Activated CD8-positive, alpha-beta memory T cell treated with anti-CD3 and anti-CD28 coated beads, Interleukin-2, amount 50 U/mL, for 1 hour (primary cell): ENCODE results near the gene MOB2.

ENCODE experiments used
- DNase-seq: peaks from one replicate; pipeline ENCODE4 v3.0.0-alpha.2; 2020; ENCODE audit errors: extremely low read depth

Gene MOB2

DNA sequence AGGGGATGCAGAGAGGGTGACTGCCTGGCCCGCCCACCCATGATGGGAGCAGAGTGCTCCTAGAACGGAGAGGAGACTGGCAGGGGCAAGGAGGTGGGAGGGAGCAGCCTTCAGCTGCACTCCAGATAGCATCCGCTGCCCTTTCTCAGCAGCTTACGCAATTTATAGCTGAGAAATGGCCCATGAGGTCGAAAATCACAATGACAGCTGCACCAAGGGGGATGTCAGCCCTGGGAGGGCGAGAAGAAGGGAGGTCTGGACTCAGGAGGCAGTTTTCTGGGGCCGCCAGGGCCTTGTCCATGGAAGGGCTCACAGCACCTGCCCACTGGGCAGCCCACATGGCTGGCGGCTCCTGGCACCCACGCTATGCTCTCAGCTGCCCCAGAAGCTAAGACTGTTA lies 17.6 kb upstream of the MOB2 start:
- DNase-seq, result no peak

DNA sequence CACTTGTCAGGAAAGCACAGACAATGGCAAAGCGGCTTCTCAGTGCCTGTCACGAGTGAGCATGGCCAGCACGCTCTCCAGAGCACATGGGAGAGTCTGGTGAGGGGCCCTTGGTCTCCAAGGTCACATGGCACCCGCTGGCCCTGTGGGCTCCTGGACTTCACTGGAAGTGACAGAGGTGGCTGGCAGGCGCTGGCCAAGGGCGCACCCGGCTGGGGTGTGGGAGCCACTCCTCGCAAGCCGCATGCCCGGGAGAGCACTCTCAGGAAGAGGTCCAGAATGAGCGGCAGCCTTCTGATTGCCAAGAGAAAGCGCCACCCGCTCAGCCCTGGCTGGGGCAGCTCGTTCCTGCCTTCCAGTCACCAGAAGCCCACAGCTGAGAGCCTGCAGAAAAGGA lies 17.1 kb upstream of the MOB2 start:
- no peak for DNase-seq

DNA sequence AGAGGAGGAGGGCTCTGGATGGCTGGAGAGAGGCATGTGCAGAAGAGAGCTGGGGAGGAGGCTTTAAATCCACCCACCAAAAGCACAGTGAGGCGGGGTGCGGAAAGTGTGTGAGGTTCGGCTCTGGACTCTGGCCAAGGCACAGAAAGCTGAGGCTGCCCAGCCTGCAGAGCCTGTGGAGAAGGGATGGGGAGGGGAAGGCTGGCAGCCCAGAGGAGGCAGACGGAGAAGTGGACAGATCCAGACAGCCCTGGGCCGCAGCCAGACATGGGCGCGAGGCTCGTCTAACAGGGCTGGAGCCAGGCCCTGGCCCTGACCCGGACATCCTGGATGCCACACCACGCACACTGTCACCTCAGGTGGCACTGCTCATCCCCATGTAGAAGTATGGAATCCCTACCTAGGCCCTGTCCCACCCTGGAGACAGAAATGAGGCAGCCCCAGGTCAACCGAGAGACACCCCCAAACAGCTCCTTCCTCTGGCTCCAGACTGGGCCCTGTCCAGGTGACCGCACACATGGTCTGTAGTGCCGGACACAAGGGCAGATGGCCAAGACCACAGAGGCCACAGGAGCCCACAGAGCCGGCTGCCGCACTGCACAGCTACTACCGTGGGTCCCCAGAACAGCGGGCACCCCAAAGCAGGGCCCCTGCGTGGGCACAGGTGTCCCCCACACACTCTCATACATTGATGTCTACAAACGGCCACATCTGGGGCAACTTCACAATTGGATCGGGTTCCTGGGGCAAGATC lies 16.6 kb upstream of the MOB2 start:
- no peak for DNase-seq

DNA sequence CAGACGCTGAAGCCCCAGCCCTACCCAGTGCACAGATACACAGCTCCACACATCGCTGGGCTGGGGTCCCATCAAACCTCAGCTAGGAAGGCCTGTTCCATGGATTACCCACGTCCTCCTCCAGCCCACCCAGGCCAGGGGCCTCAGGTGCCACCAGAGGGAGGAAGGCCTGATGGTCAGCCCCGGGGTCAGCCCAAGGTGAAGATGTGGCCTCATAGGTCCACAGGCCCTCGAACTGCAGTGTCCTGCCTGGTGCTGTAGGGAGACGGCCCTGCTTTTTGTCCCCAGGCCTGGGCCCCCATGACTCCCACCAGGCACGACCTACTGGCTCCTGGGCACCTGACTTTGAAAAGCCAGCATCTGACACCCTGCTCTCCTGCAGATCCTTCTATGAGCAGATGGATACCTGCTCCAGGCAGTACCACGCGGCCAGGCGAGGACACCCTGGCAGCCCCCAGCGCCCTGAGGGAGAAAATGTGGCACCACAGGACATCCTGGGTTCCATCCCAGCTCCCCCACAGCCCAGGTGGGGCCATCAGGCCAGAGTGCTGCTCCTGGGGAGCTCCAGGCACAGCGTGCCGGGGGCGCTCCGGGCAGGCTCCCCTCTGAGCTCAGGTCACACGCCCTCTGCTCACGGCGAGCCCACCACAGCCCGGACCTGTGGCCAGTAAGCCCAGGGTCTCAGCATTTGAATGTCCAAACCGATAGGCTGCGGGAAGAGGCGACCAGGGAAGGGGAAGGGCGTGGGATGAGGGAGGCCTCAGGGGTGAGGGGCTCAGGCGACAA lies 15.8 kb upstream of the MOB2 start:
- DNase-seq, result no peak

GRCh38 chr11:1501421-1502167 lies 15.0 kb upstream of the MOB2 start:
- no peak for DNase-seq

- DNase-seq, result no peak
Measured at GRCh38 chr11:1500466-1501420, 14.2 kb upstream of the MOB2 start.

GRCh38 chr11:1499899-1500298 lies 13.3 kb upstream of the MOB2 start:
- DNase-seq, result no peak

- no peak for DNase-seq
Measured at GRCh38 chr11:1499261-1499890, 12.8 kb upstream of the MOB2 start.

DNA sequence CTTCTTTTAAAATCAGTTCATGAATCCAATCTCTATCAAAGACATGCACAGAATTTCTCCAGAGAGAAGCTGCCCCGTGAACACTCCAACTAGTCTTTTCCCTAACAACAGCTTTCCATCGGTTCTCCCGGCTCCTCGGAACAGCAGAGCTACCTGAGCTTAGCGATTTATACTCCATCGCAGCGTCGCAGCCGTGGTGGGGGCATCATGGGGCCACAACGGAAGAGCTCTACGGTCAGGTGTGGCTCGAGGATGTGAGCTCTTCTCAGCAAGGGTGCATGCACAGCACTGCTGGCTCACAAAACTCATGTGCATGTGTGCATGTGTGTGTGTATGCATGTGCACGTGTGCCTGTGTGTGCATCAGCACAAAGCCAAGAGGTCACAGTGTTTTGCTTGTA lies 11.7 kb upstream of the MOB2 start:
- DNase-seq, result no peak

DNA sequence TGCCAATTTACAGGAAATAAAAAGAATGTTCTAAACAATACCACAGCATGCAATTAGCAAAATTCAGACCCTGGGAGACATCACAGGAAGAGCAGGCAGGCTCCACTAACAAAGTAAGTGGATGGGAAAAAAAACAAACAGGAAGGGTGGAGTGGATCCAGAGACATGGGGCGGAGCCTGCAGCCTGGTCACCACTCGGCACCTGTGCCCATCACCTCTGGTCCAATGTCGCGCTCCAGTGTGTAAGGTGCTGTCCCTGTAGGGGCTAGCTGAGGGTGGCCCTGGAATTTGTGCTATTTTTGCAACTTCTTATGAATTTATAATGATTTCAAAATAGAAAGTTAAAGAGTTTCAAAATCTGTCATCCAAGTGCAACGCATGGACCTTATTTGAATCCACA lies 11.0 kb upstream of the MOB2 start:
- DNase-seq, result no peak

DNA sequence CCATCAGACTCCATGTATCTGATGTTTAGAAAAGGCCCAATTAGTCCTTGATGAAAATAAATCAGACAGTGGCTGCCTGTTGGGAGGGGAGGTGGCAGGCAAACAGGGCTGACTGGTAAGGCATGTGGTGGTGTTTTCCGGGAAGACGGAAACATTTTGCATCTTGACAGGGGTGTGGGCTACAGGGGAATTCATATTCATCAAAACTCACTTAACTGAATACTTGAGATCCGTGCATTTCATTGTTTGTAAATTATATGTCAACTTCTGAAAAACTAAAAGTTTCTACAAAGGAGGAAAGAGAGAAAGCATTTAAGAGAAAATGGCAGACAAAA lies 10.1 kb upstream of the MOB2 start:
- DNase-seq, result no peak

DNA sequence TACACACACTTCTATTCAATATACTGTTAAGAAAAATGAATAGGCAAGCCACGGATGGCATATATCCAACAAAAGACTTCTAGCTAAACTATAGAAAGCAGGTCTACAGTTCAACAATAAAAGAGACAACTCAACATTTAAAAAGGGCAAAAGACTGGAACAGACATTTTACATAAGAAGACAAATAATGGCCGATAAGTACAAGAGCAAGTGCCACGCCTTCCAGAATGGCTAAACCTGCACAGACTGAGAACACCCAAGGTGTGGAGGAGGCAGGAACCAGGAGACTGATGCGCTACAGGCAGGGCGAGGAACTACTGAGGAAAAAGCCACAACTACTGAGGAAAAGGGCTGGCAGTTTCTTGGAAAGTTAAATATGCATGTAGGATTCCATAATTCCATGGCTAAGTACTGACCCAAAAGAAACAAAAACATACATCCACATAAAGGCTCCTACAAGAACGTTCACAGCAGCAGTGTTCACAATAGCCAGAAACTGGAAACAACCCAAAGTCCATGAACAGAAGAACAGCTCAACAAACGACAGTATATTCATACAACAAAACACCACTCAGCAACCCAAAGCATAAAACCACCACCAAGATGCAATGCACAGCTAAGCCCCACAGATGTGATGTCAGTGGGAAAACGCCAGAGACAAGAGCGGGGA lies 9.6 kb upstream of the MOB2 start:
- no peak for DNase-seq

- DNase-seq, result no peak
Measured at GRCh38 chr11:1494650-1495049, 8.1 kb upstream of the MOB2 start.

DNA sequence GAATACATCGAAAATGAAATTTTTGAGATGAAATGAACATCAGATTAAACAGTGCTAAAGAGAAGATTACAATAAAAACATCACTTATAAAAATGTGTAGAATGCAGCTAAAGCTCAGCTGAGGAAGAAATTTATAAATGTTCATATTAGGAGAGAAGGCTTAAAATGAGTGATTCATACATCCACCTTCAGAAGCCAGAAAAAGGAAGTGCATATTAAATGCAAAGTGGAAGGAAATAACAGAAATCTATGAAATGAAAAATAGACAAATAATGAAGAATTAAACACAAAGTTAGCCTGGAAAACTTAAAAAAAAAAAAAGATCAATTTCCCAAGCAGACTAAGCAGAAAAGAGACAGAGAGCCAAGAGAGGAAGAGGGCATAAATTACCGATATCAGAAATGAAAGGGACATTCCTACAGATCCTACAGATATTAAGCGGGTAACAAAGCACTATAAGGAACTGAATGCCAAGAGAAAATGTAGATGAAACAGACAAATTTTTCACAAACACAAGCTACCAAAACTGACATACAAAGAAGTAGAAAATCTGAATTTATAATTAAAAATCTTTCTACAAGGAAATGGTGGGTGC lies 7.2 kb upstream of the MOB2 start:
- no peak for DNase-seq

GRCh38 chr11:1491379-1491778 lies 4.8 kb upstream of the MOB2 start:
- no peak for DNase-seq

DNA sequence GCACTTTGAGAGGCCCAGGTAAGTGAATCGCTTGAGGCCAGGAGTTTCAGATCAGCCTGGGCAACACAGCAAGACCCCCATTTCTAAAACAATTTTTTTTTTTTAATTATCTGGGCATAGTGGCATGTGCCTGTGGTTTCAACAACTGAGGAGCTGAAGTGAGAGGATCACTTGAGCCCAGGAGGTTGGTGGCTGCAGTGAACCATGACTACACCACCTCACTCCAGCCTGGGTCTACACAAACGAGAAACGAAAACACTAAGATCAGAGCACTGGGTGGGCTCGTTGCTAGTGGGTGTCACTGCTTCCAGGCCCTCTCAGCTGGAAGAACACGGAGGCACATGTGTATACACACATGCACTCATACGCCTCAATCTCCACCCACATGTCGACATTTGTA lies 4.1 kb upstream of the MOB2 start:
- DNase-seq, result no peak

GRCh38 chr11:1488575-1489180 lies 2.1 kb upstream of the MOB2 start:
- no peak for DNase-seq

GRCh38 chr11:1487851-1488574 lies 1.4 kb upstream of the MOB2 start:
- no peak for DNase-seq
